Hepatocyte (in vitro differentiated cells): ENCODE data around the gene PRLH.

Experiments used
- EZH2 ChIP-seq: fragments of 200-600 bp; sonication (generic); IDR thresholded peaks from 2 replicates; pipeline ENCODE4 v1.6.1; 2016; ENCODE audit warnings: antibody characterized with exemption, mild to moderate bottlenecking, borderline replicate concordance
- EZH2phosphoT487 ChIP-seq: fragments of 200-600 bp; sonication (generic); IDR thresholded peaks from one replicate; pipeline ENCODE4 v1.6.1; 2018; ENCODE audit warnings: antibody characterized with exemption, mild to moderate bottlenecking, low read depth, moderate library complexity; ENCODE audit not compliant: unreplicated experiment, severe bottlenecking
- TF ChIP-seq, protein P1 (sequence below): fragments of 200-600 bp; sonication (generic); IDR thresholded peaks from 2 replicates; pipeline ENCODE4 v1.5.1; 2016; ENCODE audit warnings: antibody characterized with exemption, mild to moderate bottlenecking; ENCODE audit not compliant: poor library complexity

GRCh38 chr2:237555560-237555959, 10.8 kb upstream of the PRLH start:
- TF ChIP-seq, protein P1, sequence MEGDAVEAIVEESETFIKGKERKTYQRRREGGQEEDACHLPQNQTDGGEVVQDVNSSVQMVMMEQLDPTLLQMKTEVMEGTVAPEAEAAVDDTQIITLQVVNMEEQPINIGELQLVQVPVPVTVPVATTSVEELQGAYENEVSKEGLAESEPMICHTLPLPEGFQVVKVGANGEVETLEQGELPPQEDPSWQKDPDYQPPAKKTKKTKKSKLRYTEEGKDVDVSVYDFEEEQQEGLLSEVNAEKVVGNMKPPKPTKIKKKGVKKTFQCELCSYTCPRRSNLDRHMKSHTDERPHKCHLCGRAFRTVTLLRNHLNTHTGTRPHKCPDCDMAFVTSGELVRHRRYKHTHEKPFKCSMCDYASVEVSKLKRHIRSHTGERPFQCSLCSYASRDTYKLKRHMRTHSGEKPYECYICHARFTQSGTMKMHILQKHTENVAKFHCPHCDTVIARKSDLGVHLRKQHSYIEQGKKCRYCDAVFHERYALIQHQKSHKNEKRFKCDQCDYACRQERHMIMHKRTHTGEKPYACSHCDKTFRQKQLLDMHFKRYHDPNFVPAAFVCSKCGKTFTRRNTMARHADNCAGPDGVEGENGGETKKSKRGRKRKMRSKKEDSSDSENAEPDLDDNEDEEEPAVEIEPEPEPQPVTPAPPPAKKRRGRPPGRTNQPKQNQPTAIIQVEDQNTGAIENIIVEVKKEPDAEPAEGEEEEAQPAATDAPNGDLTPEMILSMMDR: no peak
- TF ChIP-seq EZH2: no peak
- TF ChIP-seq EZH2phosphoT487: no peak
